HFF-Myc (cell line): ENCODE measurements around the gene DDX20.

Experiments
- DNase-seq: peaks from one replicate; pipeline ENCODE4 v3.0.0-alpha.2; 2011; ENCODE audit warnings: low read depth; ENCODE audit errors: extremely low read depth
- H3K4me3 ChIP-seq: replicated peaks from 2 replicates; pipeline ENCODE4 v1.5.1; 2011; ENCODE audit warnings: low read depth, mild to moderate bottlenecking, control low read depth, low read length
- TF ChIP-seq, protein P1 (sequence below): IDR thresholded peaks from 2 replicates; pipeline ENCODE4 v1.5.1; 2012; ENCODE audit warnings: mild to moderate bottlenecking, low read depth, low read length, control low read depth; ENCODE audit errors: missing control alignments

The DDX20 gene

GRCh38 chr1:111747282-111747734 lies 8.4 kb upstream of the DDX20 start:
- peak; percentile 69 for DNase-seq
- TF ChIP-seq, protein P1, sequence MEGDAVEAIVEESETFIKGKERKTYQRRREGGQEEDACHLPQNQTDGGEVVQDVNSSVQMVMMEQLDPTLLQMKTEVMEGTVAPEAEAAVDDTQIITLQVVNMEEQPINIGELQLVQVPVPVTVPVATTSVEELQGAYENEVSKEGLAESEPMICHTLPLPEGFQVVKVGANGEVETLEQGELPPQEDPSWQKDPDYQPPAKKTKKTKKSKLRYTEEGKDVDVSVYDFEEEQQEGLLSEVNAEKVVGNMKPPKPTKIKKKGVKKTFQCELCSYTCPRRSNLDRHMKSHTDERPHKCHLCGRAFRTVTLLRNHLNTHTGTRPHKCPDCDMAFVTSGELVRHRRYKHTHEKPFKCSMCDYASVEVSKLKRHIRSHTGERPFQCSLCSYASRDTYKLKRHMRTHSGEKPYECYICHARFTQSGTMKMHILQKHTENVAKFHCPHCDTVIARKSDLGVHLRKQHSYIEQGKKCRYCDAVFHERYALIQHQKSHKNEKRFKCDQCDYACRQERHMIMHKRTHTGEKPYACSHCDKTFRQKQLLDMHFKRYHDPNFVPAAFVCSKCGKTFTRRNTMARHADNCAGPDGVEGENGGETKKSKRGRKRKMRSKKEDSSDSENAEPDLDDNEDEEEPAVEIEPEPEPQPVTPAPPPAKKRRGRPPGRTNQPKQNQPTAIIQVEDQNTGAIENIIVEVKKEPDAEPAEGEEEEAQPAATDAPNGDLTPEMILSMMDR = peak; percentile 80
- no peak overlapping the region for H3K4me3 ChIP-seq

- TF ChIP-seq, protein P1 = no peak
- no peak for DNase-seq
- H3K4me3 ChIP-seq = no peak overlapping the region
These were observed 7.8 kb upstream of the DDX20 start for GRCh38 chr1:111747947-111748346.

DNA sequence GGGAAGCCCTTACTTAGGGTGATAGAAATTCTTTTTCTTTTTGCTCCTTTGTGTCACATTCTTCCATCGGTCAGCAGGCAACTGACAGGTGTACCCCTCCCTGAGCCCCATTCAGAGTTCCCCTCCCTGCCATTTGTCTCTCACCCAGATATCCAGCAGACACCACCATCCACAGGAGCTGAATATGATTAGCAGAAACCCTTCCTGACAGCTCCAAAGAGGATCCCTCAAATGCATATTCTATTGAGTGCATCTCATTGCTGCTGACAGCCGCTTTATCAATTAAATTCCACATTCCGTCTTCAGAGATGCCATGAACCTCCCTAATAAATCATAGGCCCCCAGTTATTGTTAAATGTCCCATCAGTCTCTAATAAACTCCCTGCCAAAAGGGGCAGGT lies 6.1 kb upstream of the DDX20 start:
- DNase-seq = no peak
- TF ChIP-seq, protein P1 = no peak

DNA sequence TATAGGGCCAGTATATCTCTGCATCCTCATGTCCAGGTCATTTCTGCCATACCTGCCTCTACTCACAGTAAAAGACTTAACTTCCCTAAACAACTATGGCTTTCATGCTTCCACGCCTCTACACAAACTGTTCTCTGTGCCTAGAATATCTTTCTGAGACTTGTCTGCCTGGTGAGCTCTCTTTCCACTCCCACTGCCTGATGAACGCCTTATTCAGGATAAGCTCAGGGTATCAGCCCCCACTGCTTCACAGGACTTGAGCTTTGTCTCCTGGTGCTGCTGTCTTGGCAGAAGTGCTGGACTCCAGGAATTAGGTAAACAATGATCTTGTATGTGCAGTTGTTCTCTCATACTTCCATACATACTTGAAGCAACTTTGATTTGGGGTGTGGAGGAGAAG lies 4.8 kb upstream of the DDX20 start:
- H3K4me3 ChIP-seq = no peak overlapping the region
- no peak for DNase-seq
- TF ChIP-seq, protein P1 = no peak

More for the DNA sequence above, 6.1 kb upstream of the DDX20 start:
- no peak overlapping the region for H3K4me3 ChIP-seq

DNA sequence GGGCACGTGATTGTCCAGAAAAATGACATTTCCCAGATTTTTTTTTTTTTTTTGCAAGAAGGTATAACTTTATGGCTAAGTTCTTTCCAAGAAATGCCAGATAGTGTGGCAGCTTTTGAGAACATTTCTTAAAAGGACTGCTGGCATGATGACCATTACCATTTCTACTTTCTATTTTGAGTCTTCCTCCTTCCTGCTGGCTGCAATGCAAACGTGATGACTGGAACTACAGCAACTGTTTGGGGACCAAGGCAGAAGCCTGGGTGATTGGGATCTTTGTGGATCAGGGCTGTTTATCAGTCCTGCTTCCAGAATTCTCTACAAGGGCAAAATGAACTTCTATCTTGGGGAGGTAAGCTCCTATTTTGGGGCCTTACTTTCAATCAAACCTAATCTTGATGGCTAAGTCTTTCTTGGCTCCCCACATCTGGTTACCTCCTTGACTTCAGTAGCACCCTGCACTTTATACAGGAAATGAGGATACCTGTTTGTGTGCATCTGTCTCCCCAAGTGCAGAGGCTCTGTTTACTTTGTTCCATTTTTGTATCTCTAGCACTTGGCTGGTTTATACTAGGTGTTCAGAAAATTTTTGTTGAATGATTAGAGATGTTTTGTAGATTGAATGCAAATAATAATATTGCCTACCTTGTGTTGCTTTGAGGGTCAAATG lies 3.7 kb upstream of the DDX20 start:
- DNase-seq = no peak
- TF ChIP-seq, protein P1 = no peak

GRCh38 chr1:111754984-111755330 lies 744 bp upstream of the DDX20 start:
- TF ChIP-seq, protein P1 = no peak
- H3K4me3 ChIP-seq = peak overlapping the region; percentile 81
- DNase-seq = no peak

More for the DNA sequence above, 3.7 kb upstream of the DDX20 start:
- no peak overlapping the region for H3K4me3 ChIP-seq

DNA sequence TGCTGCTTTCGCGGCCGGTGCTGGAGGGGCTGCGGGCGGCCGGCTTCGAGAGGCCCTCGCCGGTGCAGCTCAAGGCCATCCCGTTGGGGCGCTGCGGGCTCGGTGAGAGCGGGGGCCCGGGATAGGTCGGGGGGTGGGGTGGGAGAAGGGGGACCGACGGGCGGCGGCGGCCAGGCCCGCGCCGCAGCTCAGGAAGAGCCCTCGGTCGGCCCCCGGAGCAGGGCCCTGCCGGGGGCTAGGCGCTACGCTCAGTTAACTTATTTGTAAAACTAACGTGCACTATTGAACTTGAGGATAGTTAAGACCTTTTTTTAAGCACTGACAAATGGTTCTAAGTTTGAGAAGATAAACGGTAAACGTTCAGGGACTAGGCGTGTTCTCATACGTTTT lies 418 bp downstream of the DDX20 start:
- H3K4me3 ChIP-seq = peak overlapping the region; percentile 81
- TF ChIP-seq, protein P1 = no peak
- DNase-seq = no peak
